ENCODE results near the gene GAA.

Gene GAA

GRCh38 chr17:80115159-80115558, 13.8 kb downstream of the GAA start:
- in situ Hi-C loops (cut with HindIII; ENCODE audit: low sequenced_read_pairs) = no loop called here

GRCh38 chr17:80116276-80116920, 15.0 kb downstream of the GAA start:
- in situ Hi-C loops (cut with HindIII; ENCODE audit: low sequenced_read_pairs) = no loop called here

- in situ Hi-C loops (cut with HindIII; ENCODE audit: low sequenced_read_pairs) = no loop called here
Measured at GRCh38 chr17:80116921-80117380, 15.6 kb downstream of the GAA start.

GRCh38 chr17:80117491-80118401, 16.4 kb downstream of the GAA start:
- in situ Hi-C loops (cut with HindIII; ENCODE audit: low sequenced_read_pairs) = no loop called here

- in situ Hi-C loops (cut with HindIII; ENCODE audit: low sequenced_read_pairs) = no loop called here
Measured at GRCh38 chr17:80118601-80119270, 17.4 kb downstream of the GAA start.

GRCh38 chr17:80119271-80119791, 17.9 kb downstream of the GAA start:
- in situ Hi-C loops (cut with HindIII; ENCODE audit: low sequenced_read_pairs) = no loop called here

- in situ Hi-C loops (cut with HindIII; ENCODE audit: low sequenced_read_pairs) = no loop called here
Measured at GRCh38 chr17:80119839-80120238, 18.5 kb downstream of the GAA start.

- in situ Hi-C loops (cut with HindIII; ENCODE audit: low sequenced_read_pairs) = no loop called here
Measured at GRCh38 chr17:80122026-80122575, 20.7 kb downstream of the GAA start.

- in situ Hi-C loops (cut with HindIII; ENCODE audit: low sequenced_read_pairs) = no loop called here
Measured at GRCh38 chr17:80122926-80123505, 21.6 kb downstream of the GAA start.

GRCh38 chr17:80123791-80124190, 22.4 kb downstream of the GAA start:
- in situ Hi-C loops (cut with HindIII; ENCODE audit: low sequenced_read_pairs) = no loop called here

- in situ Hi-C loops (cut with HindIII; ENCODE audit: low sequenced_read_pairs) = no loop called here
Measured at GRCh38 chr17:80124351-80124981, 23.1 kb downstream of the GAA start.

- in situ Hi-C loops (cut with HindIII; ENCODE audit: low sequenced_read_pairs) = loop anchor here (5.0 kb wide), 1 partner anchor 59 kb away; no protein-coding TSS in a partner anchor
Measured at GRCh38 chr17:80125656-80126448, 24.5 kb downstream of the GAA start.

- in situ Hi-C loops (cut with HindIII; ENCODE audit: low sequenced_read_pairs) = loop anchor here (5.0 kb wide), 1 partner anchor 59 kb away; no protein-coding TSS in a partner anchor
Measured at GRCh38 chr17:80126449-80126715, 25.0 kb downstream of the GAA start.

- in situ Hi-C loops (cut with HindIII; ENCODE audit: low sequenced_read_pairs) = loop anchor here (5.0 kb wide), 1 partner anchor 62 kb away; no protein-coding TSS in a partner anchor
Measured at GRCh38 chr17:80129006-80129565, 27.7 kb downstream of the GAA start.

- in situ Hi-C loops (cut with HindIII; ENCODE audit: low sequenced_read_pairs) = no loop called here
Measured at GRCh38 chr17:80130992-80131391, 29.6 kb downstream of the GAA start.

- in situ Hi-C loops (cut with HindIII; ENCODE audit: low sequenced_read_pairs) = no loop called here
Measured at GRCh38 chr17:80132906-80133625, 31.7 kb downstream of the GAA start.

GRCh38 chr17:80133626-80133970, 32.2 kb downstream of the GAA start:
- in situ Hi-C loops (cut with HindIII; ENCODE audit: low sequenced_read_pairs) = no loop called here

- in situ Hi-C loops (cut with HindIII; ENCODE audit: low sequenced_read_pairs) = loop anchor here (5.0 kb wide), 1 partner anchor 80 kb away; no protein-coding TSS in a partner anchor
Measured at GRCh38 chr17:80137131-80137530, 35.8 kb downstream of the GAA start.

Measured in endothelial cell of hepatic sinusoid (primary cell).